IMR-90 (cell line): ENCODE results near the gene KCNJ1.

Source experiments
- MXI1 ChIP-seq: IDR thresholded peaks from 2 replicates; pipeline ENCODE4 v1.6.1; 2012; ENCODE audit warnings: low read depth, mild to moderate bottlenecking, low read length, moderate library complexity, borderline replicate concordance
- POLR2A ChIP-seq: IDR thresholded peaks from 2 replicates; pipeline ENCODE4 v1.6.1; 2012; ENCODE audit warnings: mild to moderate bottlenecking, low read depth, low read length

GRCh38 chr11:128889657-128890213, 22.6 kb upstream of the KCNJ1 start:
- TF ChIP-seq POLR2A (no peak), MXI1 (no peak)
